IPS DF 19.7 (cell line): ENCODE measurements around the gene SLC41A1.
A peak's percentile ranks its signal among the peaks of the same experiment; 100 is the strongest.

Experiments
- DNase-seq: peaks from one replicate; pipeline ENCODE4 v3.0.0-alpha.2; 2013; ENCODE audit warnings: low read depth, low spot score

The SLC41A1 gene

DNA sequence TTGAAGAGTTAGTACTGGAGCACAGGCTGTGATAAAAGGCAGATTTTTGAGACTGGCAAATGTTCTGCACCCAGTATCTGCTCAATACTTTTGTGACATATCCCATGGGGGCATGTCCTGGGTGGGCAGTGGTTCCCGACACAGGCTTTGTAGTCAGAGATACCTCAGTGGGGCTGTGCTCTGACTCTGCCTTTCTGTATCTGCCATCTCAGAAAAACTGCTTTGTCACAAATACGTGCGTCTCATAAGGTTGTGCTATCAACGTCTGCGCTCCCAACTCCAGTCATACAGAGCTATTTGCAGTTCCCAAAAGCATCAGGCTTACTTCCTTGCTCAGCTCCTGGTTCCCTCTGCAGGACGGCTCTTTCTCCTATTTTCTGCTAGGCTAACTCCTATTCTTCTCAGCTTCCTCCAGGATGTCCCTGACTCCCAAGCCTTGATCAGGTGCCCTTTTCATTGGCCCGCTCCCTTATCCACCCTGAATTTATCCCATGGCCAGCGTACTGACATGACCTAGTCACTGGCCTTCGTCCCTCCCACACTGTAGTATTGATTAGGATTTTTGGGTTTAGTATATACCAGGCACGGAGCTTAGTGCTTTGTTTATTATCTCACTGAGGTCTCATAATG, 25.6 kb downstream of the SLC41A1 start:
- DNase-seq = no peak

- DNase-seq = no peak
Measured at GRCh38 chr1:205786601-205787000, 26.4 kb downstream of the SLC41A1 start.

GRCh38 chr1:205785446-205785845, 27.6 kb downstream of the SLC41A1 start:
- DNase-seq = no peak

DNA sequence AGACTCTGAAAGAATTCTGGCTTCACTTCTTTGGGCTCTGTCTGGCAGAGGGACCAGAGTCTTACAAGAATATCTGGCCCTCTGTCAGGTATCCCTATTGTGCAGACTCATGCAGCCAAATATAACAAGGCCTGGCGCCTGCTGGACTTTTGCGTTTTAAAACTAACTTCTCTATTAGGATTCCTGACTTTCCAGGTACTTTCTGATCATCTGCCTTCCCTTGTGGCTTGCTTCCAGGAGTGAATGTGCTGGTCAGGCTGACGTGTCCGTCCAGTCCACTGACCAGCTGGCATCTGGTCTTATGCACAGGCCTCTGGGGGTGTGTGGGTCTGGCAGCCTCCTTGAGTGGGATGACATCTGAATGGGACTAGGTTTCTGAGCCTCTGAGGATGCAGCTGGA, 29.1 kb downstream of the SLC41A1 start:
- DNase-seq = no peak

DNA sequence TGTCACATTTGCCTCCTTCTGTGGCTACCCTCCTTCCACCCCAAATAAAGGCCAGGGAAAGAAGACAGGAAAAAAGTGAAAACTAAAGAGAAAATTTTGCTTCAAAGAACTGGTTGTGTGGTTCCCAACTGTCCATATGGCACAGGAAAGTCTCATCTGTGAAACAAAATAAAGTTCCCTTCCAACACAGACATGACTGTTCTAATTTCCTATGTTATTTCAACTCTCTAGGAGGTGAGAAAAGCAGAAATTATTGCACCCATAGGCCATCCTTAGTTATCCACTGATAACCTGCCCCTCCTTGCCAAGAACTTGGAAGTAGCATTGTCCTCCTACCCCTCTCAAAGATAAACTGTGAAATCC, 29.6 kb downstream of the SLC41A1 start:
- DNase-seq = no peak

DNA sequence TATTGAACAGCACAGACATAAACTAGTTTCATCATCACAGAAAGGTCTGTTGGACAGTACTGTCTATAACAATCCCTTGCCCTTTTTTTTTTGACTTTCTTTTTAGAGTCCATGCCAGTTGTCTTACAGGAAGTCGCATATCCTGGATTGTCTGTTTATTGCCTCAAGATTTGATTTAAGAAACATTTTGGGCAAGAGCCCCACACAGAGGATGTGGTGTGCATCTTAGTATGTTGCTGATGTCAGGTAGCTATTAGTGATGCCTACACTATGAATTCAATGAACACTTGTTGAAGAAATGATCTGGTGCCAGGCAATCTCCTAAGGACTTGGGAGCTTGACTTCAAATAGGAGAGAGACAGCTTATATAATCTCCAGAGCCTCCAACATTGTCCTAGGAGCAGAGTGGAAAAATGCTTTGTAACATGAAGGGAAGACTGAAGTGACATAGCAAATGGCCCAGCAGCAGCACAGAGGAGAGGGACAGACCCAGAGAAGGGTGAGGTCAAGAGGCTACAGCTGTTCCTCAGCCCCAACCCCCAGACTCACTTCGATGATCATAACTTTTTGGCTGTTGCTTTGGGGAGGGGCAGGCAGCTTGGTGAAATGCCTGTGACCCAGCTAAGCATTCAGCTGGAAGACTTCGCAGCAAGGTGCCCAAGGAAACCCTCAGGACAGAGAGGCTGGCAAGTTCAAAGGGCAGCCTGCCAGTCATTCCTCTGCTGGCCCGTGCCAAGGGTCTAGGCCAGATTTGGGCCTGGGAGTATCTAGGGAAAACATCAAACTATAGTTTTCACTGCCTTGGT, 30.2 kb downstream of the SLC41A1 start:
- no peak for DNase-seq

DNA sequence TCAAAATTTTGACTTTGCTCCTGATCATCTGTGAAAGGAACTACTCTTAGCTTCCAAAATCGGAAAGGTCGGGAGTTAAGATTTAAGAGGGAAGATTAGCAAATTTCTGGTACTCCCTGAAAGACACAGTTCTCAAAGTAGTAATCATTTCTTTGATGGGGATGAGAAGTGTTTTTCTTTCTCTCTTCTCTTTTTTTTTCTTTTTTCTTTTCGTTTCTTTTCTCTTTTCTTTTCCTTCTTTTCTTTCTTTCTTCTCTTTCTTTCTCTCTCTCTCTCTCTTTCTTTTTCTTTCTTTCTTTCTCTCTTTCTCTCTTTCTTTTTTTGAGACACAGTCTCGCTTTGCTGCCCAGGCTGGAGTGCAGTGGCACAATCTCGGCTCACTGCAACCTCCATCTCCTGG, 32.7 kb downstream of the SLC41A1 start:
- DNase-seq = no peak

GRCh38 chr1:205777994-205778393, 35.0 kb downstream of the SLC41A1 start:
- DNase-seq = no peak

DNA sequence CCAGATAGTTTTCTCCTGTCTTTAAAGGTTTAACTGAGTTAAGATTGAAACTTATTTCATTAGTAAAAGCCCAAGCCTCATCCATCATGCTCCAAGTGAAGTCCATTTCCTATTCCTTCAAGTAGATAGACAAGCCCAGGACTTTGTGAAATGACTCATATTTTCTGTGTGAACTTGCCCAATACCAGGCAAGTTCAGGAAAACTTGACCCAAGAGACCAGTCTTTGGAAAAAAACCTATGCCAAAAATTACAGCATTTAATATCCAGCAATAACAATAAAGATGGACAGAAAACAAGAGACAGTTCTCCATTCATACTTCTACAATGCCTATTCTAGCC, 37.3 kb downstream of the SLC41A1 start:
- no peak for DNase-seq

DNA sequence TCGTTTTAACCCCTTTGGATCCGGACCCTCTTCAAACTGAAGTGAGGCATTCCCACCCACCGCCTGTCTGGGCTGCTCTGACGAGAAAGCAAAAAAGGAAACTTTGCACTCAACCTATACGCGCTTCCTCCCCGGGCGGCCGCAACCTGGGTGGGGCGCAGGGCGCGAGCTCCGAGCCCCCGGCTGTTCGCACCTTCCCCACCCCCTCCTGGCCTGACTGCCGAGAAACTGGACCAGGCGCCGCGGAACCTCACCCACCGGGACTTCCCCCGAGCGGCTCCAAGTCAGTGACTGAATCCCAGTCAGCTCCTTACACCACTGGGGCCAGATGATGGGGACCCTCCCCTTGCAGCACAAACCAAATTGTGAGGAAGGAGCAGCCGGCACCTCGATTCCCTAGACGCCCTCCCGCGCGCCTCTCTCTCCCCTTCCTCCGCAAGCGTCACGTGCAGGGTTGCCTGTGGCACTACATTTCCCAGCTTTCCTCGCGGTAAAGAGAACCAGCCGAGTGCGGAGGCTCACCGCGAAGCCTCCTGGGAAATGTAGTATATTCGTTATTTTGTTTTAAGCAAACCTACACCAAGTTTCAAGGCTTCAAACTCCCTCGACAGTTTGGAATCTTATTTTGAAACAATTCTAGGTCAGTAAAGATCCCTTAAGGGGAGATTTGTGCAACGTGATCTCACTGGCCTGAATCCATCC, 37.8 kb downstream of the SLC41A1 start, which contains the start of gene RAB29:
RAB29 (minus strand) TSS at position 468 of the 702 bp plus-strand sequence. CDS start 526 bp downstream, outside the sequence.
- peak; percentile 83 for DNase-seq

GRCh38 chr1:205774198-205775014, 38.6 kb downstream of the SLC41A1 start:
- DNase-seq = no peak

- no peak for DNase-seq
Measured at GRCh38 chr1:205772607-205773032, 40.4 kb downstream of the SLC41A1 start.

DNA sequence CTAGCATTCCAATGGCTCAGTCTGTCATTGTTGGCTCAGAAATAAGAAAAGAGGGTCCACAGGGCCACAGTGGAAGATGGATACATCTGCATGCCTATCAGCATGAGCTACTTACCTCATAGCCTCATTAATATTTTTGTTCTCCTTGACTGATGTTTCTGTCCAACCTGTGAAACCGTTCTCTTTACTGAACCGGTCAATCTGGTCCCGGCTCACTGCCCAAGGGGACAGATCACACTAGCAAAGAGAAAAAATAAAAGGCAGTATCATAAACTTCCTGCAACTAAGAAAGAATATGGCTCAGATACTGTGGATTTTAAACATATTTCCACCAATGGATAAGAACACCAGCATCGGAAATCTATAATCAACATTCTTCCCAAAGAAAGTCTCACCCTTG, 42.4 kb downstream of the SLC41A1 start:
- no peak for DNase-seq

DNA sequence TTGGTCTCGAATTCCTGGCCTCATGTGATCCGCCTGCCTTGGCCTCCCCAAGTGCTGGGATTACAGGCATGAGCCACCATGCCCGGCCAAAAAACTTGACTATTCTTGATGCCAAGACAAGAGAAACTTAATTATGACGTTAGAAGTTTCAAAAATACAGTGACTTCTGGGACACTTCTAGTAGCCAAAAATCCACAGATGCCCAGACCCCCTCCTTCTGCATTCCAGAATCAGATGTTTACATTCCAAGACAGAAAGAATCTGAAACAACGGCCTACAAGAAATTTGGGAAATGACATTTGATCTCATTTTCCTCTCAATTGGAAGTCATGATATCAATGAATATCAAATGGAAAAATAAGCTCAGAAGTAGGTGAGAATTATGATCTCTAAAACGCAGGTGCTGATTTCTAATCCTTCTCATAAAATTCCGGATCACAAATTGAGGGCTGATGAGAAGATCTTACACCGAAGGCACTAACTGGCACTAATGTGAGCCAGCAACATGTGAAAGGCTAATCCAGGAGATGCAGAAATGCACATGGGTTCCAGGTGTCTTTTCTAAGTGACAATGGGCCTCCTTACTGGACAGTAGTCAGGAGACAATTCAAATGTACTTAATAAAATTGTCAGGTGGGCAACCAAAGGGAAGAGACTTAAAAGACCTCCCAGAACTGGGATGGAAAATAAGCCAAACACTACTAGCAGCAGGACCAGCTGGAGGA, 43.2 kb downstream of the SLC41A1 start:
- no peak for DNase-seq

DNA sequence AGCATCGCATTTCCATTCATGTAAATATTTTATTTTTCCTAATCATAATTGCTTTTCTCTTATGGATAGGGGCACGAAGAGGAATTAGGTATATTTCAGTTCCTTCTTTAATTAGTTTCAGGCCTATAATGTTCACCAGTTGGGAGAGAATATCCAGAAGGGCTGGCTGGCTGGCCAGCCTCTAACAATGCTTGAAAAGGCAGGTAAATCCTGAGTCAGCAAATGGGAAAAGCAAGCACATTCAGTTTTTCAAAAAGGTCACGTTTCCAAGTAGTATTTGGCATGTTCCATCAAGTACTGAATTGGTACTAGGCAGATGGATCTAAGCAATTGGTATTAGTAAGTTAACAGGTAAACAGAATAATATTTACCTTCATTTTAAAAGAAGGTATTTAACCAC, 45.8 kb downstream of the SLC41A1 start:
- DNase-seq = no peak

GRCh38 chr1:205766570-205766969, 46.4 kb downstream of the SLC41A1 start:
- no peak for DNase-seq

GRCh38 chr1:205766038-205766437, 47.0 kb downstream of the SLC41A1 start:
- no peak for DNase-seq

GRCh38 chr1:205764578-205764977, 48.4 kb downstream of the SLC41A1 start:
- no peak for DNase-seq

DNA sequence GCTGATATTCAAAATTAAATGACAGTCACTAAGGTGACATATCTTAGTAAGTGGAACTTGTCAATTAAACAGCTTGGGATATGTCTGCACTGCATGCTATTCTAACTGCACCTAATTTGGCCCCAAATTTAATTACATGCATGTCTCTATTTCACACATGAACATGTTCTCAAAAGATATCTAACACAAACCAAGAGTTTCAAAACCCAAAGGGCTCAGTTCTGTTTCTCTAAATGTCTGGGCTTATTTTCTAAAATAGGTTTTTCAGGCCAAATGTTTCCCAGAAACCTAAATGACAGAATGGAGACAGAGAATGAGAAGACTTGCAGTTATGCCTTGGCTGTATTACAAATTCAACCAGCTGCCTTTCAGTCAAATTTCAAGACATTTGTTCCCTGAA, 49.0 kb downstream of the SLC41A1 start:
- no peak for DNase-seq

DNA sequence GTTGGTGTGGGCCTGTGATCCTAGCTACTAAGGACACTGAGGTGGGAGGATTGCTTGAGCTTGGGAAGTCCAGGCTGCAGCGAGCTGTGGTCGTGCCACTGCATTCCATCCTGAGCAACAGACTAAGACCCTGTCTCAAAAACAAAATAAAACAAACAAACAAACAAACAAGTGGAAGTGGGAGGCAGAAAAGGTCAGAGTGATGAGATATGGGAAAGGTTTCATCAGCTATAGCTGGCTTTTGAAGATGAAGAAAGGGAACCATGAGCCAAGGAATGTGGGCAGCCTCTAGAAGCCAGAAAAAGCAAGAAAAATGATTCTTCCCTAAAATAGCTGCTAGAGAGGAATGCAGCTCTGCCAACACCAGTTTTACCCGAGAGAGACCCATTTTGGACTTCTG, 52.4 kb downstream of the SLC41A1 start:
- DNase-seq = no peak

DNA sequence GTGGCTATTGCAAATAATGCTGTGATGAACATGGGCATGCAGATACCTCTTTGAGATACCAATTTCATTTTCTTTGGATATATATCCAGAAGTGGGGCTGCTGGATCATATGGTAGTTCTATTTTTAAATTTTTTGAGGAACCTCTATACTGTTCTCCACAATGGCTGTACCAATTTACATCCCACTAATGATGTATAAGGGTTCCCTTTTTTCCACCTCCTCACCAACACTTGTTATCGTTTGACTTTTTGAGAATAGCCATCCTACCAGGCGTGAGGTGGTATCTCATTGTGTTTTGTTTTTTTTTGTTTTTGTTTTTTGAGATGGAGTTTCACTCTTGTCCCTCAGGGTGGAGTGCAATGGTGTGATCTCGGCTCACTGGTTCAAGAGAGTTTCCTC, 56.4 kb downstream of the SLC41A1 start:
- no peak for DNase-seq
